Vein endothelial cell (primary cell): Measurements from ENCODE around the gene G6PC2. TPM values are rescaled to one million over a fixed set of nuclear protein-coding genes. Genes with fewer than 3 reads are reported as not detected.

Experiments
- total RNA-seq: library from RNA; depleted of rRNA; stranded (reverse); fragments of >200 nt; gene quantifications from 2 replicates; pipeline ENCODE4 v1.2.3, GENCODE V29; 2012

The G6PC2 gene
- not detected in 2 replicates for total RNA-seq

DNA sequence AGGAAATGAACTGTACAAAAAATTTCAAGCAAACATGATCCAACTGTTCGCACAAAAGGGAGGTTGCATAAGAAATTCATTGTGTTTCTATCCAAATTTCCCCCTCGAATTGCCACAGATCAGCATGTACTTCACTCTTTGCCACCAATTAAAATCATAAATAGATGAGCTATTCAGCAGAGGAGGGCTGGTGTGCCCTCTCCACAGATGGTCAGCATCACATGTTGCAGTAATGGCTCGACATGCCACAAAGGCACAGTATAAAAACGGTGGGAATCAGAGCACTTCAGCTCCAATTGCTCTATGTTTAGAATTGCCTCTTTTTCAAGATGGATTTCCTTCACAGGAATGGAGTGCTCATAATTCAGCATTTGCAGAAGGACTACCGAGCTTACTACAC lies at the start of gene G6PC2:
Gene G6PC2, plus strand, starts transcription at position 289 of the 400 bp plus-strand sequence. Its CDS starts 41 bp downstream, at position 330.

DNA sequence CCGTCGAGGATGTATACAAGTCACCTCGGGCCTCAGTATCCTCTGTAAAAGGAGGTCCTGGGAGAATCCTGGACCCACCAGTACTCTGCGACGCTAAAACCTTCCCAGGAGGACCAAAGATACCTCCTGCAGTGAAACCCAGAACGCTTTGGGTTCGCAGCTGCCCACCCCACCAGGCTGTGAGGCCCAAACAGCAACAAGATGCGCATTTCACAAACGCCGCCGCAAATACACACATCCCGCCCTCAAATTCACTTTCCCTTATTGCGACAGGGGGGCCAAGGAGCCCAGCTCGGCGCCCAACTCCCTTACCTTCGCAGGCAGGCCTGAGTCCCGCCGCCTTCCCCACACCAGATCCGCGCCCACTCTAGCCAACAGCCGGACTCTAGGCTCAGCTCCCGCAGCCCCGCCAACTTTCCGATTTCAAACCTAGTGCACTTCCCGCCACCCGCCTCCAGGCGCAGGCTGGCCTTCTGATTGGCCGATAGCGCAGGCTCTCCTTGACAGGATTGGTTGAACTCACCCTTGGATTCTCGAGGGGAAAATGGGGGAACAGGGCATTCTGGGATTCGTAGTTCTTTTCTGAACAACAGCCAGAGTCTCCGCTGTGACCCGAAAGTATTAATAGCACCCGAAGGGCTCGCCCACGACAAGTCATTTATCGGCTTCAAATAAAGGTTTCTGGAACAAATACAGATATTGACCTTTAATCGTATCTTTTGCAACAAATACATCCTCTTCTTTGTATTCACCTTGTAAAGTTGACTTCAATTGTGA lies 10.9 kb upstream of the G6PC2 start, which contains the start of gene SPC25:
Gene SPC25, minus strand, starts transcription at position 425 of the 777 bp plus-strand sequence. CDS start 911 bp downstream, outside the sequence.

Other genes starting within 250 kb of the G6PC2 start
- 0.65 and 9.6 TPM in 2 replicates for gene NOSTRIN, start 98.7 kb upstream of the G6PC2 start, total RNA-seq
- gene SPC25, start 10.9 kb upstream of the G6PC2 start, total RNA-seq: 3.6 and 6.4 TPM in 2 replicates
- gene ABCB11, start 130.0 kb downstream of the G6PC2 start, total RNA-seq: 0.57 and 0.98 TPM in 2 replicates
- gene DHRS9, start 168.3 kb downstream of the G6PC2 start, total RNA-seq: 0.33 and 3.7 TPM in 2 replicates